SW480 (cell line): ENCODE data around the gene RAET1G.
"Not testable (repeated sequence)": the region's sequence is repeated elsewhere in the genome, so short reads cannot be mapped to it uniquely, and the experiment has no call there.

Experiments used
- DNase-seq: peaks from one replicate; pipeline ENCODE4 v3.0.0-alpha.2; 2016; ENCODE audit warnings: low spot score

RAET1G gene

DNA sequence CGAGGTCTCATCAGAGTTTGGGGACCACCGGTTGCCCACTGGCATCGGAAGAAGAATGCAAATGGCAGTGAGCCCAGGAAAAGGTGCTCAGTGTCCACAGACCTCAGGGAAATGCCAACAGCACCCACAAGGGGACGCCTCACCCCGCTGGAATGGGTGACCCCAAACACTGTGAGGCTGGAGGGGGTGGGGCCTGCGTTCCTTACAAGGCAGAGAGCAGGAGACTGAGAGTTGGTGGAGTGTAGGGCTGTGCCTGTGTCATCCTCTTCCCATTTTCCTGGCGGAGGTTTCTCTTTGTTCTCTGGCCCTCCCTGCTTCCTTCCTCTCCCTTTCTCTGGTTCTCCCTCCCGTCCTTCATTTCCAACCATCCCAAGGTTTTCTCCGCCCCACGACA, 31.0 kb upstream of the RAET1G start:
- DNase-seq: not testable (repeated sequence)

DNA sequence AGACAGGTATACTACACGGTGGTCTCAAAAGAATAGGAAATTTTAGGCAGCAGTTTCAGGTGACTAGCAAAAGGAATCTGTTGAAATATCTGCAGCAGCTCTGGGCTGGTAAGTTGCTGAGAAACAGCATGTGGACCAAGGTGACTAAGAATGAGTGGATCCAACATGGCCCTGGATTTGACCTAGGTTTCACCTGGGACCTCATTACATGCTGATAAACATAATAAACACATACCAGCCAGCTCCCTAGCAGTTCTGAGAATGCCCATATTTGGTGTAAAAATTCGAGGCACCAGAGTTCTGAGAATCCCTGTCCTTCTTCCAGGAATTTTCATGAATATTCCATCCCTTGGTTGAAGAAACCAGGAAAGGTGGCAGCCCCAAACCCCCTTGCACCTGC, 30.5 kb upstream of the RAET1G start:
- not testable (repeated sequence) for DNase-seq

DNA sequence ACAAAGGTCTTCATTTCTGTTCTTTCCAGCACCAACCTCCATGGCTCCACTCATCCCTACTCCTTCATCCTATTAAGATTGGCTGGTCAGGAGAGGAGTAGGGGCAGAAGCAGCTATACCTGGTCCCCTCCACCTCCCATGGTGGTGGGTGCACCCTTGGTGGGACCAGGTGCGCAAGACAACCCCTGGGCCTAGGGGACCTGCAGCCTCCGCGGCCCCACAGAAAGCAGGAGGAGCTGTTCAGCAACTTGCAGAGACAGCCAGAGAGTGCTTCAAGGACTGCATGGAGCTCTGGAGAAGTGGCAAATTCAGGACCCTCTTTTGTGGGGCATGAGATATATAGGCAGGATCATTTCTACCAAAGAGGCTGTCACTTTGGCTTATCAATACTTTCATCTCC, 28.7 kb upstream of the RAET1G start:
- DNase-seq: no peak

DNA sequence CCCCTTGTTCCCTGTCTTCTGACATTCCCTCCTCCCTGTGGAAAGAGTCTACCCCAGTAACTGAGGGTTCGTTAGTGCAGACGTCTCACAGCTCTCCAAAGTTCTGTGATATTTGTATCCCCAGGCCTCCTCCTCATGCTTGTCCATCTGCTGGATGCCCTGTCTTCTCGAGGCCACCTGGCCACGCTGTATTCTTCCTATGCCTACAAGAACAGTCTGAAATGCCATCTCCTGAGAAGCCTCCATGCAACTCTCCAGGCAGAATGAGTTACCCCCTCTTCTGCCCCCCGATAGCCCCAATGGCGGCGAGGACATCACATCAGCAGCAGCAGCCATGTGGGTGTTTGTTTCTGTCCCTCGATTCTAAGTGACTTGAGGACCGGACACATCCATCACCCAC, 28.2 kb upstream of the RAET1G start:
- no peak for DNase-seq

DNA sequence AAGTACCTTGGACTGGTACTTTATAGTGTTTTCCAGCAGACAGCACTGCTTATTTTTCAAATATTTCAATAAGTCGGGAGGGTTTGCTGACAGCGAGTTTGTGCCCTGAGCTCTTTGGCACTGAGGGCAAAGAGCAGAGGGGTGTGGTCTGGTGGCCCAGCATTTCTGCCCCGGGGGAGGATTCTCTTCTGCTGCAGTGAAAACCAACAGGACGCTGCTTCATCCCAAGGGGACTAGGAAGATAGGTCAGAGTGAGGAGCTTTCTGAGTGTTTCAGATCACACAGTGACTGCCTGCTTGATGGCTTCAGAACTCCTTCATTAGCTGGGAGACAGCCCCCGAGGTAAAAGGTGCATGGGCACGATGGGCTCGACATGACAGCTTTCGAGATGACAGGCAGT, 27.5 kb upstream of the RAET1G start:
- DNase-seq: no peak

DNA sequence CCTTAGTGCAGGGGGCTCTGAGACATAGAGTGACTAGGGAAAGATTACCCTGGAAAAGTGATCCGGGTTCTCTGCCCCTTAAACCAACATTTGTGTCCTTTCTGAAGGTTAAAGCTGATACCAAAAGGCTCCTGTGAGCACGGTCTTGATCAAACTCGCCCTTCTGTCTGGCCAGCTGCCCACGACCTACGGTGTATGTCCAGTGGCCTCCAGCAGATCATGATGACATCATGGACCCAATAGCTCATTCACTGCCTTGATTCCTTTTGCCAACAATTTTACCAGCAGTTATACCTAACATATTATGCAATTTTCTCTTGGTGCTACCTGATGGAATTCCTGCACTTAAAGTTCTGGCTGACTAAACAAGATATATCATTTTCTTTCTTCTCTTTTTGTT, 25.7 kb upstream of the RAET1G start:
- DNase-seq: no peak

DNA sequence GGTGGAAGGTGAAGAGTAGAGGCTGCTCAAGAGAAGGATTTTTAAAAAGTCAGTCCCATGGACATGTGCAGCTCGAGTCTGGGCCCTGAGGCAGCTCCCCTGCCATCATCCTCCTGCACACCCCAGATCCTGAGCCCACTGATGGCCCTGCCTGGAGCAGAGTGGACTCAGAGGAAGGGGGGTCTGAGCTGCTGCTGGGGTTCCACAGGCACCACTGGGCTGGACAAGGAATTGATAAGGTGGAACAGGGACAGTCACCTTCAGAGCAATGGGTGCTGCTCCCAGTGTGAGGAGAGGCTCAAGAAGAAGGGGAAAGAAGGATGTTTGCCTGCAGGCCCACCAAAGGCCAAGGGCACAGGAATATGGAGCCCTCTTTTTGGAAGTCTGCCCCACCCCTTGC, 25.1 kb upstream of the RAET1G start:
- no peak for DNase-seq

DNA sequence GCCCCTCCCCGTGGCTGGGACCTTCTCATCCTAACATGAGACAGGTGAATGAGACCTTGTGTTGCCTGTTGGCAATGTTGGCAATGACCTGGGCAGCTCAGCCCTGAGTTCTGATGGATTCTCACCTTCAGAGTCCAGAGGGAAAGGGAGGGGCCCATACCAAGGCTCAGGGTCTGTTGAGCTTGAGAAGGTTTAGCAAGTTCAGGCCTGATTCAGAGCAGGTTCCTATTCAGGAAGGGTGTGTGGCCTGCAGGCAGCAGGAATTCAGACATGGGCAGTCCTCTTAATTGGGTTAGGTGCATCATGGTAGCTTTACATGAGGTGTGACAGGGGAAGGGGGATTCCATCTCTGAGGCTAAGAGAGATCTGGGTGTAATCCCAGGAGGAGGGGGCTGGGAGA, 24.6 kb upstream of the RAET1G start:
- not testable (repeated sequence) for DNase-seq

DNA sequence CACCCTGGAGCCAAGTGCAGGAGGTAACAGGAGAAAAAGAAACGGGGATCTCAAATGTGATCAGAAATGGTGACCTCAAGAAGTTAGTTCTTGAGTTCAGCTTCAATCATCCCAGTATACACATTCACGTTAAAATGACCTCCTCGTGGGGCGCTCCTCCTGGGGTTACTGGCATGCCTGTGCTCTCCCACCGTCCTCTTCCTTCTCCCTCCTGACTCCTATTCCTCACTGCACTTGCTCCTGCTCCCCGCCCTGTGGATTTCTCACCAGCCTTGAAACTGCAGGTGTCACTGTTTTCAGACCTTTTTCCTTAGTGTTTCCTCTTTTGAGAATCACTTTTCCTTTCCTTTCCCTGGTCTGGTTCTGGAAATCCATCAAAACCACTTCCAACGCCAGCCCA, 23.7 kb upstream of the RAET1G start:
- DNase-seq: not testable (repeated sequence)

DNA sequence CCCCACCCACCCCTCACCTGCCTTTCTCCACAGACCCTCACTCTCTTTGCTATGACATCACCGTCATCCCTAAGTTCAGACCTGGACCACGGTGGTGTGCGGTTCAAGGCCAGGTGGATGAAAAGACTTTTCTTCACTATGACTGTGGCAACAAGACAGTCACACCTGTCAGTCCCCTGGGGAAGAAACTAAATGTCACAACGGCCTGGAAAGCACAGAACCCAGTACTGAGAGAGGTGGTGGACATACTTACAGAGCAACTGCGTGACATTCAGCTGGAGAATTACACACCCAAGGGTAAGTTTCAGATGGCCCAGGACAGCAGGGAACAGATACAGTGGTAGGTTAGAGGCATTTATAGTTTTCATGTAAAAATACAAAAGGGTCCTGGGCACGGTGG, 22.4 kb upstream of the RAET1G start:
- DNase-seq: not testable (repeated sequence)

DNA sequence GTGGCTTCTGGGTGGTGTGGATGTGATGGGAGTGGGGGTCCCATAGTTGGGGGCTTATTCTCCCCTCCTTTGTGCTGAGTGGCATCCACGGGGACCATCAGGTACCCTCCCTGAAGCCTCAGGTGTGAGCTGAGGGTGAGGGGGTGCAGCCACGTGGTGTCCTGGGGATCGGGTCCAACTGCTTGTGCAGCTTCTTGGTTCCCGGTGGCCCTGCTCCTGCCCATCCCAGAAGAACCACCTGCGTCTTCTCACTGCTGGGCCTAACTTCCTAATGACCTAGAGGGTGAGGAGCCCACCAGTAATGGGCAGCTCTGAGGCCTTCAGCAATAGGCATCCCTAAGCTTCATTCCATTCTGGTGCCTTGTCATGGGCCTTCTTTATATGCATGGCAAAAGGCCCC, 20.4 kb upstream of the RAET1G start:
- DNase-seq: not testable (repeated sequence)

DNA sequence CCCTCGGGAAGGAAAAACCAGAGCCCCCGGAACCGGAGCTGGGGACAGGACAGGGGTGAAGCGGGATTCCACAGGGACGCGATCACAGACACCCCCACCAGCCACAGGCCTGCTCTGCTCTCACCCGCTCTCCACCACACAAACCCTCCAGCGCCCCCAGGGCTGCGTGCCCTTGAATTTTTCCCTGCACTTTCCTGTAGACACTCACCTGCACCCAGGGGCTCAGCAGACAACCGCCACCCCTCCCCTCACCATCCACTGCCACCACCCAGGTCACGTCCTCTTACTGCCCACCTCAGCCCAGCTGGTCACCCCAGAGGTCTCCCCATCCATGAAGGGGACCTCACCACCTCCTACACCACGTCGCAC, 19.5 kb upstream of the RAET1G start:
- no peak for DNase-seq

DNA sequence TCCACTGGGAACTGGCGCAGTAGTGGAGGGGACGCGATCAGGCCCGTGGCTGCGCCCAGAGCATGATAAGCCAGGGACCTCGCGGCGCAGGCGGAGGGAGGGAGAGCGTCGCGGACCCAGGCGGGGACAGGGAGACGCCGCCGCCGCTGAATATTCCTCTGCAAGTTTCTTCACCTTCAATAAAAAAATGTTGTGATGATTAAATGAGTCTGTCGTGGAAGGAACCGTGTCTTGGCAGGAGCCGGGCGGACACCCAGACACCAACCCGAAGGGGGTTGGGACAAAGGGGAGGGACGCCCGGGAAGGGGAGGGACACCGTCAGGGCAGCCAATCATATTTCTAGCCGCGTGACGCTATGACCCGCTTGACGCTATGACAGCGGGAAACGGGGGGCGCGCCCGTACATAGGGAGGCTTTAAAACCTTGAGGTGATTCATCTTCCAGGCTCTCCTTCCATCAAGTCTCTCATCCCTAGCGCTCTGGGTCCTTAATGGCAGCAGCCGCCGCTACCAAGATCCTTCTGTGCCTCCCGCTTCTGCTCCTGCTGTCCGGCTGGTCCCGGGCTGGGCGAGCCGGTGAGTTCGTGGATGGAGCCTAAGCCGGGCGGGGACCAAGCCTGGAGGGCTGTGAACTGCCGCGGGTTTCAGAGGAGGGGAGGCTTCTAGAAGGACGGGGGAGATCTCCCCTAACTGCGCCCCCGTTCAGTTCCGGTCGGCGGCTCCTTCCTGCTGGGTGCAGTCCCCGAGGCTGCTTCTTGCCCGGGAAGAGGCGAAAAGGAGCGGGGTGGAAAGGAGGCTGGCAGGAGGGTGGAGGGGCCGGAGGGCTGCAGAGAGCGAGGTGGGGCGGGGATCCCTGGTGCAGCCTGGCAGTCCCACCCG, 18.9 kb upstream of the RAET1G start, which contains the start of gene ULBP2:
Gene ULBP2, plus strand, starts transcription at position 432 of the 878 bp plus-strand sequence. Its CDS starts 59 bp downstream, at position 491.
- DNase-seq: peak; percentile 85

DNA sequence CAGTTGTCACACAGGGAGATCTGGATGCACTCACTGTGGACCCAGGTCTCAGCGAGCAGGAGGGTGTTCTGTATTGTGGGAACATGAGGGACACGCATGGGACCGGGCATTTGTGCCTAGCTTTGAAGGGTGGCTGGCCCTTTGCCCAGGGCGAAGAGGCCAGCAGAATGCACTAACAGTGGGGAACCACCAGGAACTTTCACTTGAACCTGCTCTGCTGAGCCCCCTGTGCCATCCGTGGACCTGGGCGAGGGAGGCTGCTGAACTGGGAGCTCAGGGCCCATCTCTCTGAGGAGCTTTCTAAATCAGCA, 17.7 kb upstream of the RAET1G start:
- DNase-seq: no peak

DNA sequence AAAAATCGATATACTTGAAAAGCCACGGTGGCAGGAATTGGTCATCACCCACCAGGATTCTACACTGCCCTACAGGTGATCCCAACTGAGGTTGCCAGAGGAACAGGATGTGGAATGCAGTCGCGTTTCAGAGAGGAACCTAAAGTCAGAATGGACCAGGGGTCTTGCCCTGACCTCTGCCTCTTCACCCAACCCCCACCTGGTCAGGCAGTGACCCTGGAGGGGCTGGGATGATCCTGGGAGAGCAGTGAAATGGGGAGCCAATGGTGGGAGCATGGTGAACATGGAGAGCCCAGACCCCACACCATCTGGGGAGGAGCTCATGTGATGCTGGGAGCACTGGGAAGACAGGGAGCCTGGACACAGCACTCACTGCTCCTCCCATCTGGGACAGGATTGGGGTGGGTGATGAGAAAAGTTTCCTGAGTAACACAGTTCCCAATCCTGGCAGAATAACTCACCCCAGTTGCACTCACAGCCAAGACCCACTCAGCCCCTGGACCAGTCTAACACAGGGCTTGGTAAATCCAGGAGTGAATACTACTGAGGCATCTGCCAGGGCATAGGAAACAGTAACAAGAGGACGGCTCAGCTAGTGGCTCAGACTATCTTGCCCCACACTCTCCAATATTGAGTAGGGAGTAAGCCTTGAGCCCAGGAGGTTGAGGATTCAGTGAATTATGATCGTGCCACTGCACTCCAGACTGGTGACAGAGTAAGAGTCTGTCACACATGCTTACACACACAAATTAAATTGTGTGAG, 17.2 kb upstream of the RAET1G start:
- no peak for DNase-seq

DNA sequence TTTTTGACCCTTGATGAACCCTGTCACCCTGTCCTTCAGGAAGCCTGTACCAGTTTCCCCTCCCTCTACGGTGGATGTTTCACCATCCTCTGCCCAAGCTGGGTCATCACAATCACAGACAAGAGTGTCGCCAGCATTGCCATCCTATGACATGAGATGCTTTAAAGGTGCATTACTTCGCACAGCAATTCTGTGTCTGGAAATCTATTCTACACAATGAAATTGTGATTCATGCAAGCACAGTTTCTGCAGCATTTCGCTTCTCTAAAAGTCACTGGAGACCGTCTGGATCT, 16.4 kb upstream of the RAET1G start:
- no peak for DNase-seq

DNA sequence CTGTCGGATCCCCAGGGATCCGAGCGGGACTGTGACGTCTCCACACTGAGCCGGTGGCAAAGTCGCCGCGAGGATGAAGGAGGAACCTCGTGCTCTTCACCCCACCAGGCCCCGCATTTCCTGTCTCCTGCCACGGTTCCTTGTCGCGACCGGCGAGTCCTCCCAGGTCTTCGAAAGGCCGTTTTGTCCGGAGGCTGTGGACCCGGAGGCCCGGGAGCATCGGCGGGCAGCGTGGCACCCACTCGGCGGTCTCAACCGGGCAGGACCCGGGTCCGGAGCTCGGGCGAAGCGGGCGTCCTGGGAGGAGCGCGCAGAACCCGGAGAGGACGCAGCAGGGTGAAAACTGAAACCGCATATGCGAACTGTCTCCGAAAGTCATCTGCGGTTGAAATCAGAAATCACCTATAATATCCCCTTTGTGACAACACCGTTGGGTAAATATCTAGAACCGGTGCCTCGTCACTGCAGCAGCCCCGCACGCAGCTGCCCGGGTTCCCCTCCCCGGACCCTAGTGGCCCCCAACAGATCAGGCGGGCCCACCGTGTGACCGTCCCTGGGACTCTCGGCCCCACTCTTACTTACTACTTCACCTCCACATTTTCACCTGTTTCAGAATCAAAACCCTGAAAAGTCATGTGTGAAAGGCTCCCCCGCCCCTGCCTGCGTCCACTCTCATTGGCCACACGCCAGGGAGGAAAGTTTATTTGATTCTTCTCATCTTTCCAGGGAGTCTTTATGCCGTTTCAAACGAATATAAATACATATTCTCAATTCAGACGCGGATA, 15.8 kb upstream of the RAET1G start:
- DNase-seq: peak; percentile 21

DNA sequence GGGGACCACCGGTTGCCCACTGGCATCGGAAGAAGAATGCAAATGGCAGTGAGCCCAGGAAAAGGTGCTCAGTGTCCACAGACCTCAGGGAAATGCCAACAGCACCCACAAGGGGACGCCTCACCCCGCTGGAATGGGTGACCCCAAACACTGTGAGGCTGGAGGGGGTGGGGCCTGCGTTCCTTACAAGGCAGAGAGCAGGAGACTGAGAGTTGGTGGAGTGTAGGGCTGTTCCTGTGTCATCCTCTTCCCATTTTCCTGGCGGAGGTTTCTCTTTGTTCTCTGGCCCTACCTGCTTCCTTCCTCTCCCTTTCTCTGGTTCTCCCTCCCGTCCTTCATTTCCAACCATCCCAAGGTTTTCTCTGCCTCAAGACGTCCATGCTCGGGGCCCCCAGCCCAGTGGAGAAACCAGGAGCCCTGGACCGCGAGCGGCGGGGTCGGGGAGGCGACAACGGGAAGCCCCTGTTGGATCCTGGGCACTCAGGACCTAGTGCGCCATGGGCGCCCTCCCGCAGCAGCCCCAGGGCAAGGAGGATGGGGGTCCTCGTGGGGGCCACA, 15.2 kb upstream of the RAET1G start:
- not testable (repeated sequence) for DNase-seq

DNA sequence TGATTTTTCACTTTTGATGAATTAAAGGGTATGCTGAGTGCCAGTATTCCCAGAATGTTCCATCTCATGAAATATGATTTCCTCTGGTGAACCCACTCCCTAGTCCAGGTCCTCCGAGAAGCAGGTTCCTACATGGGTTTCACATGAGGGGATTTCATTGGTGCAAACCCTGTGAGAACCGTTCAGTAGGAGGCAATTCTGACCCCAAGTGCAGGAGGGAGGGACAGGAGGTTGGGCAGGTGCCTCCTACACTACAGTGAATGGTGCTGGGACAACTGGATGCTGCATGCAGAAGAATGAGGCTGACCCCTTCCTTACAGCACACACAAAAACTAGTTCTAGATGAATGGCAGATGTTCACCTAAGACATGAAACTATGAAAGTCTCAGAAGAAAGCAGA, 13.8 kb upstream of the RAET1G start:
- no peak for DNase-seq

DNA sequence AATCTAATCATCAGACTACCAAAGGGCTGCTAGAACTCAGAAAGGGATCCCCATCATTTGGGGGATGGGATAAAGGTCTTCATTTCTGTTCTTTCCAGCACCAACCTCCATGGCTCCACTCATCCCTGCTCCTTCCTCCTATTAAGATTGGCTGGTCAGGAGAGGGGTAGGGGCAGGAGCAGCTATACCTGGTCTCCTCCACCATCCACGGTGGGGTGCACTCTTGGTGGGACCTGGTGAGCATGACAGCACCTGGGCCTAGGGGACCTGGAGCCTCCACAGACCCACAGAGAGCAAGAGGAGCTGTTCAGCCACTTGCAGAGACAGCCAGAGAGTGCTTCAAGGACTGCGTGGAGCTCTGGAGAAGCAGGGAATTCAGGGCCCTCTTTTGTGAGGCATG, 12.7 kb upstream of the RAET1G start:
- DNase-seq: no peak

DNA sequence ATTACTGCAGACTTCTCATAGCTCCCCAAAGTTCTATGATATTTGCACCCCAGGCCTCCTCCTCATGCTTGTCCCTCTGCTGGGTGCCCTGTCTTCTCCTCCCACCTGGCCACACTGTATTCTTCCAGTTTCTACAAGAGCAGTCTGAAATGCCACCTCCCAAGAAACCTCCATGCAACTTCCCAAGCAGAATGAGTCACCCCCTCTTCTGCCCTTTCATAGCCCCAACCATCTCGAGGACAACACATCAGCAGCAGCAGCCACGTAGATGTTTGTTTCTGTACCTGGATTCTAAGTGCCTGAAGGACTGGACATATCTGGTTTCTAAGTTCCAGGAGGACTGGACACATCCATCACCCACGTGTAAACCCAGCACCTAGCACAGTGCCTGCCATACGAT, 12.3 kb upstream of the RAET1G start:
- DNase-seq: no peak
